AG04449 (cell line): ENCODE data around the gene RAD51B.

Experiments used
- CTCF ChIA-PET: fragments of 350-600 bp; formaldehyde crosslinking; extraction: SDS; loops from one replicate; lab custom pipeline; 2021; ENCODE audit warnings: antibody characterized with exemption; lab: Yijun Ruan, JAX
- POLR2A ChIA-PET: fragments of 400-600, 350-600 bp; formaldehyde crosslinking; extraction: SDS; loops from one replicate; lab custom pipeline; 2020; ENCODE audit warnings: antibody characterized with exemption, inconsistent platforms; lab: Yijun Ruan, JAX
- DNase-seq: peaks from one replicate; pipeline ENCODE4 v3.0.0-alpha.2; 2010; ENCODE audit warnings: low read depth, low spot score
- H3K4me3 ChIP-seq: 2 replicates; pipeline ENCODE4 v1.5.1; 2011; ENCODE audit warnings: low read depth, mild to moderate bottlenecking, control low read depth, low read length
- CTCF ChIP-seq: IDR thresholded peaks from one replicate; pipeline ENCODE4 v1.5.1; 2011; ENCODE audit warnings: mild to moderate bottlenecking, moderate library complexity, low read length, control low read depth, inconsistent platforms; ENCODE audit not compliant: insufficient read depth; ENCODE audit errors: missing control alignments

The RAD51B gene

GRCh38 chr14:68193970-68194681 is 374.5 kb downstream of the RAD51B start:
- ChIA-PET CTCF (no interaction called here), POLR2A (no interaction called here)
- TF ChIP-seq CTCF, result no peak
- H3K4me3 ChIP-seq, result no peak overlapping the region
- no peak for DNase-seq

GRCh38 chr14:68195126-68195525 is 375.5 kb downstream of the RAD51B start:
- no peak for TF ChIP-seq CTCF
- CTCF ChIA-PET, result no interaction called here
- no peak overlapping the region for H3K4me3 ChIP-seq
- POLR2A ChIA-PET, result no interaction called here
- DNase-seq, result no peak

GRCh38 chr14:68198713-68199495 is 379.3 kb downstream of the RAD51B start:
- CTCF ChIA-PET, result interaction anchor here (1.0 to 2.2 kb wide), 2 partner anchors 9 to 252 kb away, joined by 3 to 5 read pairs; no protein-coding TSS in a partner anchor
- H3K4me3 ChIP-seq, result no peak overlapping the region
- DNase-seq, result no peak
- no peak for TF ChIP-seq CTCF
- POLR2A ChIA-PET, result no interaction called here

DNA sequence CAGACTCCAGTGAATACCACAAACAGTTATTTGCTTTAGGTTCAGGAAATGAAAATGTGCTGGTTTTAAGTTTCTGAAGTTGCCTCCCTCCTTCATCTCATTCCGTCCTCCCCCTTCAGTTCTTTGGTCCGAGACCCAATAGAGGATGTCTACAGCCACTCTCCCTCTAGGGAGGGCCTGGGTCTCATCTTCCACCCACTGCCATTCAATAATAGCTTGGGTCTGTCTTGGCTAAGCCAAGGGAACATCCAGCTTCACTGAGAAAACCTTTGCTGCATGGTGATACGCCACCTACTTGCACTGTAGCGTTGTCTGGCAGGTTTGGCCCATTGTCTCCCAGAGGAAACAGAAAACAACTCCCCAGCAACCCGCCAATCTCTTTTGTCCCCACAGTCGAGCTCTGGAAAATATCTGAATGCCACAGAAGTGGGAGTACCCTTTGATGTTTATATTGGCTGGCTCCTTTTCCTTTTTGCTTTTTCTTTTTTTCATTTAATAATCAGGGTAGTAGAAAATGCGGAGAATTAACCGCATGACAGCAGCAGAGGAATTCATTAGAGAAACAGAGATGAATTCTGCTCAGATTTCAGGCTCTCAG is 380.1 kb downstream of the RAD51B start:
- no peak overlapping the region for H3K4me3 ChIP-seq
- no peak for TF ChIP-seq CTCF
- CTCF ChIA-PET, result interaction anchor here (1.0 kb wide), 1 partner anchor 252 kb away, joined by 3 read pairs; no protein-coding TSS in a partner anchor
- POLR2A ChIA-PET, result no interaction called here
- no peak for DNase-seq

DNA sequence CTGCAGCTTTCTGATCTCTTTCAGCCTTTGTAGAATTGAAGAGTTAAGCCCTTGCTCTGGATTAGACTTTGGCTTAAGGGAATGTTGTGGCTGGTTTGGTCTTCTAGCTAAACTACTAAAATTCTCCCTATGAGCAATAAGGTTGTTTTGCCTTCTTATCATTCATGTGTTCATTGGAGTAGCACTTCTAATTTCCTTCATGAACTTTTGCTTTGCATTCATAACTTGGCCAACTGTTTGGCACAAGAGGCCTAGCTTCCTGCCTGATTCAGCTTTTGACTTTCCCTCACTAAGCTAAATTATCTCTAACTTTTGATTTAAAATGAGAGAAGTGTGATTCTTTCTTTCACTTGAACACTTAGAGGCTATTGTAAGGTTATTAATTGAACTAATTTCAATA is 384.3 kb downstream of the RAD51B start:
- DNase-seq, result no peak
- ChIA-PET CTCF (no interaction called here), POLR2A (no interaction called here)
- TF ChIP-seq CTCF, result no peak
- H3K4me3 ChIP-seq, result no peak overlapping the region

GRCh38 chr14:68208218-68208617 is 388.6 kb downstream of the RAD51B start:
- TF ChIP-seq CTCF, result no peak
- H3K4me3 ChIP-seq, result no peak overlapping the region
- DNase-seq, result no peak
- ChIA-PET CTCF (interaction anchor here (0.9 to 1.9 kb wide), 3 partner anchors 10 to 264 kb away, joined by 3 to 6 read pairs (median 5); no protein-coding TSS in a partner anchor), POLR2A (no interaction called here)
